Adrenal gland (tissue), 12 donors: ENCODE data around the gene PUS1. TPM values are rescaled to one million over a fixed set of nuclear protein-coding genes. Genes with fewer than 3 reads are reported as not detected.
A peak's percentile ranks its signal among the peaks of the same experiment; 100 is the strongest.

Experiments used
- DNase-seq, 7 donors: peaks; one replicate each; pipeline ENCODE4 v3.0.0-alpha.2; 2019 to 2020
- H3K27ac ChIP-seq, 5 donors: fragments of 200-600 bp; sonication (generic) in 4 of 5; 1 replicate in 3 of 5; 2 replicates in 2 of 5; pipeline versions ENCODE4 v1.5.1 to v1.8.0; 2016 to 2020; ENCODE audit warnings: mild to moderate bottlenecking in 1 of 5
- H3K27me3 ChIP-seq: fragments of 200-600 bp; 2 replicates; pipeline ENCODE4 v1.8.0; 2021
- H3K36me3 ChIP-seq, 2 donors: fragments of 200-600 bp; replicated peaks in 1 of 2; 1 replicate in 1 of 2; 2 replicates in 1 of 2; pipeline versions ENCODE4 v1.5.1 to v1.8.0; 2018 to 2022
- H3K4me1 ChIP-seq, 2 donors: fragments of 200-600 bp; replicated peaks in 1 of 2; 1 replicate in 1 of 2; 2 replicates in 1 of 2; pipeline versions ENCODE4 v1.5.1 to v1.8.0; 2018 to 2021
- H3K4me3 ChIP-seq, 4 donors: fragments of 200-600 bp; sonication (generic) in 3 of 4; one replicate each; pipeline ENCODE4 v1.5.1; 2016 to 2018
- H3K9me3 ChIP-seq, 3 donors: fragments of 200-600 bp; sonication (generic) in 1 of 3; replicated peaks in 1 of 3; 1 replicate in 2 of 3; 2 replicates in 1 of 3; pipeline versions ENCODE4 v1.5.1 to v1.8.0; 2016 to 2021
- CTCF ChIP-seq, 6 experiments: fragments of 450-650 bp in 4 of 6; fragments of 200-600 bp in 2 of 6; sonication (generic) in 1 of 6; IDR thresholded peaks; 1 replicate in 5 of 6; 2 replicates in 1 of 6; pipeline versions ENCODE4 v1.5.1 to v1.8.0; 2016 to 2021; ENCODE audit warnings: antibody characterized with exemption in 6 of 6, mild to moderate bottlenecking in 2 of 6, moderate library complexity in 1 of 6
- POLR2A ChIP-seq, 2 donors: fragments of 450-650 bp; IDR thresholded peaks; one replicate each; pipeline ENCODE4 v1.6.1; 2017; ENCODE audit warnings: antibody characterized with exemption in 2 of 2, mild to moderate bottlenecking in 2 of 2, moderate library complexity in 1 of 2
- WGBS, 4 donors: extraction: QIAGEN DNeasy Blood & Tissue Kit in 2 of 4; methylation state at CpG; one replicate each; pipeline versions ENCODE4 v1.1.5 to v1.1.7; 2013 to 2017; 5-methylcytosine and 5-hydroxymethylcytosine counted together
- intact Hi-C, 2 donors: fragments of 100-400 bp; cut with DNase I; formaldehyde crosslinking; loops; one replicate each; pipeline versions ENCODE4 v1.14.1 to v1.15.0; 2022 to 2023
- polyA plus RNA-seq, 3 donors: library from polyadenylated mRNA; stranded (reverse); fragments of 200-250 nt in 2 of 3; fragments of 350-450 nt in 1 of 3; fragmentation: Illumina TruSeq in 1 of 3; extraction: RNeasy Lipid Tissue Mini Kit (QIAGEN cat#74804) in 1 of 3; gene quantifications; one replicate each; pipeline ENCODE4 v1.2.3, GENCODE V29; 2013 to 2014
- total RNA-seq, 9 donors: library from RNA; depleted of rRNA in 4 of 9; stranded (reverse); fragments of >200 nt in 4 of 9; fragments of 120-200 nt in 1 of 9; fragmentation: NEBNext Ultra II Directional in 1 of 9; extraction: Animal tissue kit (Norgen Biotek cat#: 25700) in 1 of 9; gene quantifications; one replicate each; pipeline versions ENCODE4 v1.1.0 to v1.2.4, GENCODE V29; 2013 to 2023
- donor health status: healthy with polysubstance abuse.
- donor health status: Bipolar disorder and iron deficiency.
- donor health status: DM: yes; HTN: yes; CAD: no.
- donor health status: DM: no; HTN: no; CAD: no.
- donor health status: DM: no; HTN: no; CAD: no.
- donor health status: DM: yes; HTN: yes; CAD: no.

Gene PUS1
- total and polyA plus RNA-seq, 12 donors = 10.0 to 57.4 (median 24.5) TPM

- DNase-seq = peak in 1 of 7 donors; percentile 20
- WGBS, 4 donors = 84 to 90% (median 88%) methylated on average over 6 to 20 of the region's 20 CpGs
- no peaks in the 10 kb centered on the region for H3K9me3 ChIP-seq
- peak overlapping the region in 1 of 5 donors; percentile 13 for H3K27ac ChIP-seq
- H3K27me3 ChIP-seq = no peaks in the 10 kb centered on the region
- H3K4me3 ChIP-seq = no peak overlapping the region
- intact Hi-C loops = no loop called here
- TF ChIP-seq POLR2A (IDR thresholded peaks at IDR 0.05) (no peak), CTCF (IDR thresholded peaks at IDR 0.05) (no peak)
- H3K36me3 ChIP-seq = peaks cover 0 to 72% of the 10 kb centered on the region in 2 donors
- H3K4me1 ChIP-seq = peaks cover 12 to 32% of the 10 kb centered on the region in 2 donors
Observed at GRCh38 chr12:131915000-131915689, 13.9 kb upstream of the PUS1 start.

- no peak for DNase-seq
- peaks cover 0 to 74% of the 10 kb centered on the region in 2 donors for H3K36me3 ChIP-seq
Observed at GRCh38 chr12:131915823-131916222, 13.3 kb upstream of the PUS1 start.

GRCh38 chr12:131916306-131917138, 12.6 kb upstream of the PUS1 start:
- H3K27ac ChIP-seq = peak overlapping the region in 1 of 5 donors; percentile 4
- H3K36me3 ChIP-seq = peaks cover 0 to 74% of the 10 kb centered on the region in 2 donors
- TF ChIP-seq POLR2A (IDR thresholded peaks at IDR 0.05) (no peak), CTCF (IDR thresholded peaks at IDR 0.05) (no peak)
- H3K4me1 ChIP-seq = peaks cover 12 to 19% of the 10 kb centered on the region in 2 donors
- no peaks in the 10 kb centered on the region for H3K9me3 ChIP-seq
- intact Hi-C loops = no loop called here
- H3K27me3 ChIP-seq = no peaks in the 10 kb centered on the region
- peak in 3 of 7 donors; percentile 7 to 22 (median 20) for DNase-seq
- no peak overlapping the region for H3K4me3 ChIP-seq
- WGBS, 4 donors = 85 to 91% (median 88%) methylated on average over 9 to 36 of the region's 36 CpGs

More at GRCh38 chr12:131915823-131916222, 13.3 kb upstream of the PUS1 start:
- Histone ChIP-seq H3K9me3 (no peaks in the 10 kb centered on the region), H3K27ac (peak overlapping the region in 1 of 5 donors; percentile 4), H3K27me3 (no peaks in the 10 kb centered on the region), H3K4me1 (peaks cover 12 to 25% of the 10 kb centered on the region in 2 donors), H3K4me3 (no peak overlapping the region)
- 92 to 97% (median 92%) methylated on average over 6 to 21 of the region's 21 CpGs for WGBS, 4 donors
- no peak for TF ChIP-seq CTCF (IDR thresholded peaks at IDR 0.05)
- TF ChIP-seq POLR2A (IDR thresholded peaks at IDR 0.05) = no peak
- intact Hi-C loops = no loop called here

GRCh38 chr12:131917139-131917710, 11.9 kb upstream of the PUS1 start:
- TF ChIP-seq CTCF (IDR thresholded peaks at IDR 0.05) (no peak), POLR2A (IDR thresholded peaks at IDR 0.05) (no peak)
- 81 to 100% (median 86%) methylated on average over 4 to 30 of the region's 31 CpGs for WGBS, 4 donors
- Histone ChIP-seq H3K4me1 (peaks cover 11 to 19% of the 10 kb centered on the region in 2 donors), H3K9me3 (no peaks in the 10 kb centered on the region), H3K4me3 (no peak overlapping the region), H3K36me3 (peaks cover 0 to 73% of the 10 kb centered on the region in 2 donors), H3K27me3 (no peaks in the 10 kb centered on the region), H3K27ac (no peak overlapping the region)
- DNase-seq = peak in 1 of 7 donors; percentile 15
- intact Hi-C loops = no loop called here
